Fibroblast of mammary gland (primary cell): ENCODE measurements around the gene ERCC1.

ENCODE experiments used
- DNase-seq: peaks from one replicate; pipeline ENCODE4 v3.0.0-alpha.2; 2010; ENCODE audit warnings: low read depth
- H3K4me3 ChIP-seq: 2 replicates; pipeline ENCODE4 v1.5.1; 2011; ENCODE audit warnings: low read depth, mild to moderate bottlenecking, low read length, moderate library complexity; ENCODE audit not compliant: control insufficient read depth
- TF ChIP-seq, protein P1 (sequence below): conservative IDR thresholded peaks from 2 replicates; pipeline ENCODE4 v1.5.1; 2011; ENCODE audit warnings: low read depth, low read length, inconsistent platforms; ENCODE audit not compliant: control insufficient read depth, insufficient read depth

The ERCC1 gene

DNA sequence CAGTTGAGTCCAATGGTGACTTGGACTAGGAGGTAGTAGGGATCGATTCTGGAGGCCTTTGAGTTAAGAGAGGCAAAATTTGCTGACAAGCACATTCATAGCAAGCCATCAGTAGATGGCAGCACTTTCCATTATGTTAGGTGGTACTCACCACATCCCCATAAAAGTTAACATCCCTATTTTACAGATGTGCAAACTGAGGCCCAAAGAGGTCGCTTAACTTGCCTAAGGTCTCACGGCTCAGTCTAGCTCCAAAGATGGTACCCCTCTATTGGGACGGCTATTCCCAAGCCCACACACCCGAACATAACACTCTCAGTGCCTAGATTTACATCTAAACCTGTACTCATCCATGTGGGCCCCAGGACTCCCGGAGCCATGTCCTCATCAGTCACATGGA, 22.6 kb upstream of the ERCC1 start:
- H3K4me3 ChIP-seq: no peak overlapping the region
- TF ChIP-seq, protein P1, sequence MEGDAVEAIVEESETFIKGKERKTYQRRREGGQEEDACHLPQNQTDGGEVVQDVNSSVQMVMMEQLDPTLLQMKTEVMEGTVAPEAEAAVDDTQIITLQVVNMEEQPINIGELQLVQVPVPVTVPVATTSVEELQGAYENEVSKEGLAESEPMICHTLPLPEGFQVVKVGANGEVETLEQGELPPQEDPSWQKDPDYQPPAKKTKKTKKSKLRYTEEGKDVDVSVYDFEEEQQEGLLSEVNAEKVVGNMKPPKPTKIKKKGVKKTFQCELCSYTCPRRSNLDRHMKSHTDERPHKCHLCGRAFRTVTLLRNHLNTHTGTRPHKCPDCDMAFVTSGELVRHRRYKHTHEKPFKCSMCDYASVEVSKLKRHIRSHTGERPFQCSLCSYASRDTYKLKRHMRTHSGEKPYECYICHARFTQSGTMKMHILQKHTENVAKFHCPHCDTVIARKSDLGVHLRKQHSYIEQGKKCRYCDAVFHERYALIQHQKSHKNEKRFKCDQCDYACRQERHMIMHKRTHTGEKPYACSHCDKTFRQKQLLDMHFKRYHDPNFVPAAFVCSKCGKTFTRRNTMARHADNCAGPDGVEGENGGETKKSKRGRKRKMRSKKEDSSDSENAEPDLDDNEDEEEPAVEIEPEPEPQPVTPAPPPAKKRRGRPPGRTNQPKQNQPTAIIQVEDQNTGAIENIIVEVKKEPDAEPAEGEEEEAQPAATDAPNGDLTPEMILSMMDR: peak; percentile 58
- peak; percentile 69 for DNase-seq

- H3K4me3 ChIP-seq: no peak overlapping the region
- no peak for DNase-seq
- TF ChIP-seq, protein P1: no peak
These were observed 21.4 kb upstream of the ERCC1 start for GRCh38 chr19:45445139-45445538.

- DNase-seq: peak; percentile 72
These were observed 20.8 kb upstream of the ERCC1 start for GRCh38 chr19:45444318-45445041.

DNA sequence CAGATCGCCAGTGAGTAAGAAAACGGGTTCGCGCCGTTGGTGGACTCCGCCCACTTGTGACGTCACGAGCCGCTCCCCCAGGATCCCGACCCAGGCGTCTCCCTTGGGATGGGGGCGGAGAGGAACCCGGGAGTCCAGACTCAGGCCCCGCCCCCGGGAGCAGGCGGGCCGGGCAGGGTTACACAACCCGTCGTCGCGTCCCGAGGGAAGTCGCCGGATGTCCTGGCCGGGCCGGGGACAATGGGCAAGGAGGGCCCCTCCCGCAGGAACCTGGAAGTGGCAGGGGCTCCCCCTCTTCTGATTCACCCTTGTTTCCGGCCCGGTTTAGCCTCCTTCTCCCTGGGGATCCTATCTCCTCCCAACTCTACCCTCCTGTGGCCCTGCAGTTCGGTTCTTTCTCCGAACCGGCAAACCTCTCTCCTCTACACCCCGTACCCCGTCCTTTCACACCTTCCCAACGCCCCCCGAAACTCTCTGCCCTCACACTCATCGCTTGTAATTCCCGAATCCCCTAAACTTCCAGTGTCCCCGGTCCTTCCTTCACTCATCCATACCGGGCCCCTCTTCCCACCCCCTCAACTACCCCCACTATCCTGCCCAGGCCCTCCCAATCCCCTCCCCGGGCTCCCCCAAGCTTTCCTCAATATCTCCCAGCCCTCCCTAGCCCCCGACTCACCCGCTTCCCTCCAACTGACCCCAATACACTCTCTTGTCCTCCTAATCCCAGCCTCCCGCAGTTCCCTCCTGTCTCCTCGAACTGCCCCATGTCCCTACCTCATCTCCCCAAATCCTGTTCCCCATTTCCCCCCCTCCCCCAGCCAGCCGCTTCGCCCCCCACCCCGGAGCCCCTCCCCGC, 20.0 kb upstream of the ERCC1 start:
- peak overlapping the region; percentile 54 for H3K4me3 ChIP-seq
- DNase-seq: peak; percentile 84
- TF ChIP-seq, protein P1: no peak

More at GRCh38 chr19:45444318-45445041, 20.8 kb upstream of the ERCC1 start:
- peak overlapping the region; percentile 26 for H3K4me3 ChIP-seq
- TF ChIP-seq, protein P1: no peak

DNA sequence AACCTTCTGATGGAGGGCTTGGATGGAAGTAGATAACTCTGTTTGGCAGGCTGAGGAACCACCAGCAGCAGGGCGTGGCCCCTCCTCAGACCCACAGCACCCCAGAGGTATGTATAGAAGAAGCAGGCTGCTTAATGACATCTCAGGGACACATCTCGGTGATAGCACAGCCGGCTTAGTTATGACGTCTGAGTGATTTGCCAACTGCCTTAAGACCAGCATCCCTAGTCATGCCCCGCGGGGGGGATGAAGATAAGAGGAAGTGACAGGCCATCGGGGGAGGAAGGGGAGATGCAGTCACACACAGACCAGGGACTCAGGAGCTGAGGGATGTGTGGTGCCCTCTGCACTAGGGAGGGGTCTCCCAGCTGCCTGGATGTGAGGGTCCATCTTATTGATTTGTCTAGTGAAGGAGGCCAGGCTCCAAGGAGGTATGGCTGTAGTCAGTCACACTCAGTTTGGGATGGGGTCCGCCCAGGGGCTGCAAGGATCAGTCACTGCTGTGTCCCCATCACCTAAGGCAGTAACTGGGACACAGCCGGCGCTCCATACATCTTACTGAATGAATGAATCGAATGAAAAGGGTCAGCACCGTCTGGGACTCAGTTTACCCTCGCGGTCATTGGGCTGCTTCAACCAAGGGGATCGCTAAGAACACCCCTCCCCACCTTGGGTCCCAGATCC, 19.2 kb upstream of the ERCC1 start:
- TF ChIP-seq, protein P1: no peak
- H3K4me3 ChIP-seq: peak overlapping the region; percentile 54
- peak; percentile 59 for DNase-seq

- DNase-seq: no peak
- H3K4me3 ChIP-seq: no peak overlapping the region
- TF ChIP-seq, protein P1: no peak
These were observed 18.7 kb upstream of the ERCC1 start for GRCh38 chr19:45442408-45442777.
